HepG2 (cell line): ENCODE measurements around the gene HMGB4. TPM values are rescaled to one million over a fixed set of nuclear protein-coding genes. Genes with fewer than 3 reads are reported as not detected.

Experiments used
- ATAC-seq: fragments of 200-7000 bp; cut with Tn5 transposase; 3 replicates; pipeline ENCODE4 v1.9.1; 2020; ENCODE audit warnings: mild to moderate bottlenecking, moderate library complexity
- BruUV-seq: library from RNA; stranded (reverse); fragments of 400-500 nt; replicated peaks from 2 replicates; lab custom pipeline; 2021; lab: Mats Ljungman, UMichigan
- CTCF ChIA-PET: fragments of 300-600 bp; formaldehyde crosslinking; extraction: SDS; loops from one replicate; lab custom pipeline; 2021; ENCODE audit warnings: low total read pairs, inconsistent platforms, low intra/inter-chr PET ratio; lab: Yijun Ruan, JAX
- POLR2A ChIA-PET: fragments of 350-600 bp; sonication (Branson Sonifier 250); formaldehyde crosslinking; loops from one replicate; lab custom pipeline; 2020; ENCODE audit warnings: antibody characterized with exemption, inconsistent platforms; lab: Yijun Ruan, JAX
- DNase-seq: peaks from one replicate; pipeline ENCODE4 v3.0.0-alpha.2; 2015; ENCODE audit warnings: low spot score
- FAIRE-seq: peaks from 3 replicates; lab custom pipeline; 2011; peaks lifted over from hg19 to GRCh38; lab: Jason Lieb, UNC
- H2AFZ ChIP-seq: one replicate; pipeline ENCODE4 v1.6.1; 2011; ENCODE audit warnings: low read length, inconsistent platforms
- H3K27ac ChIP-seq: fragments of 300-600 bp; 3 replicates; pipeline ENCODE4 v1.8.0; 2011; ENCODE audit warnings: mixed run types, mild to moderate bottlenecking, mixed read lengths, low read length, inconsistent platforms; ENCODE audit not compliant: insufficient read depth; ENCODE audit errors: extremely low read length
- H3K27me3 ChIP-seq, 2 experiments: fragments of 200-600 bp in 1 of 2; 2 replicates in 1 of 2; 3 replicates in 1 of 2; pipeline versions ENCODE4 v1.6.0 to v1.8.0; 2011; ENCODE audit warnings: low read length in 2 of 2, mild to moderate bottlenecking in 2 of 2, moderate library complexity in 2 of 2, inconsistent platforms in 1 of 2; ENCODE audit not compliant: insufficient read depth in 2 of 2, control insufficient read depth in 1 of 2
- H3K36me3 ChIP-seq, 2 experiments: fragments of 200-600 bp in 1 of 2; replicated peaks in 1 of 2; 2 replicates in 1 of 2; 3 replicates in 1 of 2; pipeline versions ENCODE4 v1.5.1 to v1.8.0; 2011; ENCODE audit warnings: low read length in 2 of 2, inconsistent platforms in 1 of 2; ENCODE audit not compliant: insufficient read depth in 2 of 2, control insufficient read depth in 1 of 2
- H3K4me1 ChIP-seq: 2 replicates; pipeline ENCODE4 v1.5.1; 2012; ENCODE audit warnings: low read length, inconsistent platforms; ENCODE audit not compliant: insufficient read depth
- H3K4me2 ChIP-seq: 2 replicates; pipeline ENCODE4 v1.6.0; 2011; ENCODE audit warnings: low read depth, low read length, inconsistent platforms
- H3K4me3 ChIP-seq, 3 experiments: fragments of 200-600 bp in 1 of 3; sonication (generic), shearing (Covaris generic) in 1 of 3; replicated peaks in 1 of 3; 2 replicates each; pipeline ENCODE4 v1.5.1; 2011 to 2016; ENCODE audit warnings: low read length in 3 of 3, inconsistent platforms in 2 of 3, low read depth in 2 of 3, mild to moderate bottlenecking in 2 of 3, control low read depth in 1 of 3, mixed read lengths in 1 of 3; ENCODE audit not compliant: insufficient read depth in 1 of 3
- H3K79me2 ChIP-seq: one replicate; pipeline ENCODE4 v1.6.1; 2011; ENCODE audit warnings: low read length, inconsistent platforms; ENCODE audit not compliant: insufficient read depth
- H3K9ac ChIP-seq: 2 replicates; pipeline ENCODE4 v1.6.0; 2011; ENCODE audit warnings: mild to moderate bottlenecking, low read depth, low read length, inconsistent platforms; ENCODE audit not compliant: insufficient read depth
- H3K9me3 ChIP-seq: 2 replicates; pipeline ENCODE4 v1.5.1; 2012; ENCODE audit warnings: mild to moderate bottlenecking, low read length
- H4K20me1 ChIP-seq: 2 replicates; pipeline ENCODE4 v1.6.0; 2011; ENCODE audit warnings: inconsistent platforms, mild to moderate bottlenecking, low read length, moderate library complexity; ENCODE audit not compliant: insufficient read depth
- ATF7 ChIP-seq, 2 experiments: fragments of 450-650 bp in 1 of 2; sonication (generic) in 1 of 2; formaldehyde crosslinking in 1 of 2; IDR thresholded peaks; 2 replicates each; pipeline versions ENCODE4 v1.4.0 to v1.6.1; 2016 to 2020; ENCODE audit warnings: antibody characterized with exemption in 1 of 2, mild to moderate bottlenecking in 1 of 2, missing genetic modification reagents in 1 of 2
- CCDC6 ChIP-seq: sonication (generic); formaldehyde crosslinking; IDR thresholded peaks from 2 replicates; pipeline ENCODE4 v1.8.1; 2022; ENCODE audit warnings: mild to moderate bottlenecking, missing genetic modification reagents, moderate library complexity
- RNF2 ChIP-seq: fragments of 450-650 bp; conservative IDR thresholded peaks from 2 replicates; pipeline ENCODE4 v1.6.1; 2016; ENCODE audit warnings: low read depth
- ZNF180 ChIP-seq: sonication (generic); formaldehyde crosslinking; IDR thresholded peaks from 2 replicates; pipeline ENCODE4 v1.4.0; 2020; ENCODE audit warnings: low read depth, missing genetic modification reagents, borderline replicate concordance
- WGBS: methylation state at CpG from one replicate; pipeline ENCODE4 v1.1.6; 2017; ENCODE audit warnings: low lambda C conversion rate; 5-methylcytosine and 5-hydroxymethylcytosine counted together
- in situ Hi-C: cut with HindIII; loops from 2 replicates; pipeline ENCODE4 v1.10.0; 2017; ENCODE audit warnings: low pct_unique_long_range_greater_than_20kb; ENCODE audit not compliant: extremely low pct_ligation_motif_present
- intact Hi-C: fragments of 100-400 bp; cut with micrococcal nuclease; formaldehyde crosslinking; loops from one replicate; pipeline ENCODE4 v1.10.0; 2022; ENCODE audit not compliant: unreplicated experiment
- polyA plus RNA-seq, 8 experiments: library from polyadenylated mRNA; depleted of rRNA in 3 of 8; stranded (reverse) in 7 of 8; unstranded in 1 of 8; fragments of >200 nt; fragmentation: Illumina TruSeq in 4 of 8; extraction: Trizol in 4 of 8; gene quantifications; 2 replicates each; pipeline versions ENCODE4 v1.2.1 to v1.2.3, GENCODE V29; 2011 to 2016; ENCODE audit warnings: low read depth in 4 of 8, missing spikeins in 1 of 8, mixed read lengths in 1 of 8; ENCODE audit not compliant: insufficient read depth in 1 of 8
- total RNA-seq, 5 experiments: library from RNA; depleted of rRNA; stranded (reverse); fragments of >200 nt; fragmentation: Illumina TruSeq; extraction: Trizol; gene quantifications; 2 replicates each; pipeline ENCODE4 v1.2.3, GENCODE V29; 2016; ENCODE audit warnings: low read depth in 1 of 5
- TF ChIP-seq, protein P1 (sequence below): fragments of 450-650 bp; IDR thresholded peaks from 2 replicates; pipeline ENCODE4 v1.6.1; 2017; ENCODE audit warnings: mild to moderate bottlenecking

HMGB4 gene
- total and polyA plus RNA-seq, 2 of the 13 experiments (the other 11 are each of a cell fraction or from before 2014, with no cell fraction given): not detected

DNA sequence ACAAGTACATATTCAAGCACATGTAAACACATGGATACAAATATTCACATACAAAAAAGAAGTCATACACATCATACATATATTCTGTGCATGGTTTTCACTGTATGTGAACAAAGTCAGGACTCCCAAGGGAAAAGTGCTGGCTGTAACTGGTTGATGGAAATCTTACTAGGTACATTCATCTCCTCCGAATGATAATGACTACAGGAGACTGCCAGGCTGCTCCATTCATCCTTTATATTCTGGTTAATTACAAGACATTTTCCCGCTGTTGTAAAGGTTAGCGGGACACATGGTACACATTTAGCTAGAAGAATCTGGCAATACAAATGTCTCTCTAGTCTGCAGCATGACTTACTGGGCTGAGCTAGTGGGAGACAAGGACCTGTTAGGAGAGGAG, 26.2 kb upstream of the HMGB4 start (continued):
- TF ChIP-seq, protein P1, sequence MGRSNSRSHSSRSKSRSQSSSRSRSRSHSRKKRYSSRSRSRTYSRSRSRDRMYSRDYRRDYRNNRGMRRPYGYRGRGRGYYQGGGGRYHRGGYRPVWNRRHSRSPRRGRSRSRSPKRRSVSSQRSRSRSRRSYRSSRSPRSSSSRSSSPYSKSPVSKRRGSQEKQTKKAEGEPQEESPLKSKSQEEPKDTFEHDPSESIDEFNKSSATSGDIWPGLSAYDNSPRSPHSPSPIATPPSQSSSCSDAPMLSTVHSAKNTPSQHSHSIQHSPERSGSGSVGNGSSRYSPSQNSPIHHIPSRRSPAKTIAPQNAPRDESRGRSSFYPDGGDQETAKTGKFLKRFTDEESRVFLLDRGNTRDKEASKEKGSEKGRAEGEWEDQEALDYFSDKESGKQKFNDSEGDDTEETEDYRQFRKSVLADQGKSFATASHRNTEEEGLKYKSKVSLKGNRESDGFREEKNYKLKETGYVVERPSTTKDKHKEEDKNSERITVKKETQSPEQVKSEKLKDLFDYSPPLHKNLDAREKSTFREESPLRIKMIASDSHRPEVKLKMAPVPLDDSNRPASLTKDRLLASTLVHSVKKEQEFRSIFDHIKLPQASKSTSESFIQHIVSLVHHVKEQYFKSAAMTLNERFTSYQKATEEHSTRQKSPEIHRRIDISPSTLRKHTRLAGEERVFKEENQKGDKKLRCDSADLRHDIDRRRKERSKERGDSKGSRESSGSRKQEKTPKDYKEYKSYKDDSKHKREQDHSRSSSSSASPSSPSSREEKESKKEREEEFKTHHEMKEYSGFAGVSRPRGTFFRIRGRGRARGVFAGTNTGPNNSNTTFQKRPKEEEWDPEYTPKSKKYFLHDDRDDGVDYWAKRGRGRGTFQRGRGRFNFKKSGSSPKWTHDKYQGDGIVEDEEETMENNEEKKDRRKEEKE: no peak
- TF ChIP-seq ATF7 (IDR thresholded peaks at IDR 0.05): no peak
- no peak for TF ChIP-seq ATF7 (CRISPR knock-in tag; IDR thresholded peaks at IDR 0.05)
- TF ChIP-seq CCDC6: no peak
- no peak for TF ChIP-seq RNF2
- TF ChIP-seq, all 625 proteins: peak for 0

DNA sequence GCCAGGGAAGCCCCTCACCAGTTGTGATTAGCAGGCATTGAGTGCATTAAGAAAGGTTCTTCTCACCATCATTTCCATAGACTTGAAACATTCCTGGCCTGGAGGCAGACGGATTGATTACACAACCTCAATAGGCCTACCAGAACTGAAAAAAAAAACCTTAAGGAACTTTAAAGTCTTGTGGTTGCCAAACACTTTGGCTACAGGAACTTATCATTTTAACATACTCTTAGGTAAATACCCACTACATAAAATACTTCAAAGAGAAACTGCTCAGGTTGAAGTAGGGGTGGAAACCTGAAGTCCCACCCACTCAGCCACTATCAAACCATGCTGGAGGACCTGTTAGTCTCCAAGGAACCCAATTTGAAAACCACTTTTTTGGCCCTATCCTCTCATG, 22.4 kb upstream of the HMGB4 start:
- no TSS peak for BruUV-seq
- in situ Hi-C loops (no loop called here), intact Hi-C loops (no loop called here)
- no peak for FAIRE-seq
- Histone ChIP-seq H3K9me3 (no peaks in the 10 kb centered on the region), H3K9ac (no peak overlapping the region), H3K4me3 (no peak overlapping the region), H3K27ac (no peak overlapping the region), H3K4me1 (no peaks in the 10 kb centered on the region), H3K36me3 (no peaks in the 10 kb centered on the region), H2AFZ (no peak overlapping the region), H3K4me2 (no peak overlapping the region), H3K27me3 (no peaks in the 10 kb centered on the region; a peak in 1 of 5 replicates), H3K79me2 (no peaks in the 10 kb centered on the region), H4K20me1 (no peaks in the 10 kb centered on the region)
- ATAC-seq: no peak
- DNase-seq: no peak
- ChIA-PET CTCF (no interaction called here), POLR2A (no interaction called here)
- WGBS: 10% methylated on average over 1 of the region's 1 CpG
- no peak for TF ChIP-seq ZNF180 (CRISPR knock-in tag)
